ENCODE measurements around the gene SCUBE1.

The SCUBE1 gene

GRCh38 chr22:43160497-43161126 is 182.6 kb downstream of the SCUBE1 start:
- DNase-seq: no peak

- DNase-seq: no peak
These were observed 183.5 kb downstream of the SCUBE1 start for GRCh38 chr22:43159484-43160178.

GRCh38 chr22:43158778-43159483 is 184.2 kb downstream of the SCUBE1 start:
- DNase-seq: no peak

DNA sequence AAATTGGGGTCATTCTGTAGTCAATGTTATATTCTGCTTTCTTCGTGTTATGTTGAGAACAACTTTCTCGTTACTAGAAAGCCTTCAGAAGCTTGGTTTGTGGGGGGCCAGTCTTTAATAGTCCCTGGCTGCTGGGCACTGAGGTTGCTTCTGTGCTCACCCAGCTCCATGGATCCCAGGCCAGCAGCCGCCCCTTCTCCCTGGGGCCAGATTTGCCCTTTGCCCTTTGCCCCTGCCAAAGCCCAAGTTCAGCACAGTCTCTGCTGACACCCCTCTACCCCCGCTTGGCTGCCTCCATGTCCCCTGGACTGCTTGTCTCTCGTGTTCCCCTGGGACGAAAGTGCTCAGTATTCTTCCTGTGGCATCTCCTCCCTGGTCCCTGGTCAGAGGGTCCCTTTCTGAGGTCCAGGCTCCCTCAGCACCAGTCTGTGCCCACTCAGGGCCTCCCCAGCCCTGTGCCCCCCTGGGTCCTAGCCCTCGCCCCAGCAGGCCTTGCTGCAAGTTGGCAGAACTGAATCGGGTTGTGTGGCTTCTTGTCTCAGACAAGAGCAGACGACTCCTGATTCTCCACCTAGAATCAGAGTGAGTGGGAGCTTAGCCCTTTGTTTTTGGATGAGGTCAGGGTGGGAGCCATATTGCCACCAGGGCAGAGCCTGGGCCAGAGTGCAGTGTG is 185.2 kb downstream of the SCUBE1 start:
- DNase-seq: no peak

DNA sequence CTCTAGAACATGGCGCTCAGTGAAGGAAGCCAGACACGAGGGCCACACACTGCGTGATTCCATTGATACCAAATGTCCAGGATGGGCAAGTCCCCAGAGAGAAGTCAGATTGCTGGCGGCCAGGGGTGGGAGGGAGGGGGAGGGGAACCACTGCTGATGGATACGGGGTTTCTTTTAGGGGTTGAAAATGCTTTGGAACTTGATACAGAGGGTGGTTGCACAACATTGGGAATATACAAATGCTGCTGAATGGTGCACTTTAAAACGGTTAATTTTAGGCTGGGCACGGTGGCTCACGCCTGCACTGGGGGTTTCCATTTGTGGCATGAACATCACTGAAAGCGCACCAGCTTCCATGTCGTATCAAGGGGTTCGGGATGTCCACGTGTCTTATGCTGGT is 186.8 kb downstream of the SCUBE1 start:
- no peak for DNase-seq

- no peak for DNase-seq
These were observed 187.4 kb downstream of the SCUBE1 start for GRCh38 chr22:43155789-43156188.

DNA sequence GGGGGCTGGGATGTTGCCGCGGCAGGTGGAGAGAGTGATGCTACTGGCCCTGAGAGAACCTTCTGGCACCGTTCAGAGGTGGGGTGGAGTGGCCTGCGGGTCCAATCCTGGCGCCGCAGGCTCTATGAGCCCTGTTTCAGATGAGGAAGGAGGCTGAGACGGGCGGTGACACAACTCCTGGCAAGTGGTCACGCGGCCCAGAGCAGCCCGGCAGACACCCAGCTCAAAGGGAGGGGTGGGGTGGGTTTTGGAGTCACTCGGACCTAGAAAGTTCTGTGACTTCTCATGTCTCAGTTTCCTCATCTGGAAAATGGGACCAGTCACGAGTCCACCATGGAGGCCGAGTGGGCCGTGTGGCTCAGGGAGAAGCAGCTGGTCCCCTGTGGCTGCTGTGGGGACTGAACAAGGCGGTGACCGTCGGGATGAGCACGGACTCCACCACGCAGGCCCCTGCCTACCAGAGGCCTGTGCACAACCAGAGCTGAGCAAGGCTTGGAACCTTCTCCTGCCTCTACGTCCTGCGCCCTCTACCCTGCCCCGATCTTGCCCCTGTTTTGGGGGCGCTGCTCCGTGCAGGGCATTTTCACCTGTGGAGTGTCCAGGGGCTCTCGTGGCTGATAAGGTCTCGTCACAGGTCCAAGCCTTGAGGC is 188.2 kb downstream of the SCUBE1 start:
- DNase-seq: peak in 2 of 56 donors; percentile 12 to 24

DNA sequence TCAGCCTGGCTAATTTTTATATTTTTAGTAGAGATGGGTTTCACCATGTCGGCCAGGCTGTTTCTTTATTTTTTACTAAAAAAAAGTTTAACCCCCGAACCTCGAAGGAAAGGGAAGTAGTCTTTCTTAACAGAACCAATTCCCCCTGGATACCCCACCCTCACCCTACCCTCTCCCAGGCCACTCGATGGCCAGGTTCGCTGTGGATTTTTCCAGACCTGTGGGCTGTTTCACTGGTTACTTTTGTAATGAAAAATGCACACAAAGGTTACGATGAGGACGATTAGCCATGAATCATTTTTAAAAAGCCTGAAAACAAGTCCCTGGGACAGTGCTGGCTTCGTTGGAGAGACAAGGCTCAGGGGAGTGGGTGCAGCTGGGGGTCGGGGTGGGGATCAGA is 189.3 kb downstream of the SCUBE1 start:
- no peak for DNase-seq

- DNase-seq: peak in 42 of 56 donors; percentile 4 to 79 (median 35)
These were observed 190.7 kb downstream of the SCUBE1 start for GRCh38 chr22:43152357-43153071.

- no peak for DNase-seq
These were observed 191.2 kb downstream of the SCUBE1 start for GRCh38 chr22:43152003-43152356.

DNA sequence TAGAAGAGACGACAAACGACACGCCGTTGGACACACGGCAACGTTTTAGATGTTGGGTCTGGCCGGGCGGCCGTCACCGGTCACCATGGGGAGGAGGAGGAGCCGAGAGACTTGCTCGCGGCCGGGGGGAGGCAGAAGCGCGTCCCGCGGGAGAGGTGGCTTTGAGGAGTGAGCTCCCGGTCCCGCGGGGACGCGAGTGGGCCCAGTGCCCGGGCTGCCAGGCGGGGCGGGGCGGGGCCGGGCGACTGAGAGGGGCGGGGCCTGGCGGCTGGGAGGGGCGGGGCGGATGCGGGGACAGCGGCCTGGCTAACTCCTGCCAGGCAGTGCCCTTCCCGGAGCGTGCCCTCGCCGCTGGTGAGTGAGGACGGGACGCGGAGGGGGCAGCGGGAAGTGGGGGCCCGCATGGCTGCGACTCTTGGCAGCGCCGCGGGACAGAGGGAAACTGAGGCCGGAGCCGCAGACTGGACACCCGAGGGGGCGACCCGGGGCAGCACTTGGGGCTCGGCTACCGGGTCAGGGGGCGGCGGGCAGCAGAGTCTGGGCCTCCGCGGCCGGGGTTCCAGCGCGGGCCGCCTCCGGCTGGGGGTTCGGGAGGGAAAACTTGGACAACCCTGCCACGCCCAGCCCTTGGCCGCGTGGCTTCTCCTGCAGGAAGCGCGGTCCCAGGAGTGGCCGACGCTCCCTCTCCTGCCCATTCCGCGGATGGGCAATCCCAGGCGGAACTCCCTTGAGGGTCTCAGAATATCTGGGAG is 191.7 kb downstream of the SCUBE1 start, which contains the start of gene TSPO:
Gene TSPO (plus strand): TSS at position 309 of the 752 bp plus-strand sequence. CDS start 7,680 bp downstream, outside the sequence.
- DNase-seq: peak in 53 of 56 donors; percentile 17 to 90 (median 67)

DNA sequence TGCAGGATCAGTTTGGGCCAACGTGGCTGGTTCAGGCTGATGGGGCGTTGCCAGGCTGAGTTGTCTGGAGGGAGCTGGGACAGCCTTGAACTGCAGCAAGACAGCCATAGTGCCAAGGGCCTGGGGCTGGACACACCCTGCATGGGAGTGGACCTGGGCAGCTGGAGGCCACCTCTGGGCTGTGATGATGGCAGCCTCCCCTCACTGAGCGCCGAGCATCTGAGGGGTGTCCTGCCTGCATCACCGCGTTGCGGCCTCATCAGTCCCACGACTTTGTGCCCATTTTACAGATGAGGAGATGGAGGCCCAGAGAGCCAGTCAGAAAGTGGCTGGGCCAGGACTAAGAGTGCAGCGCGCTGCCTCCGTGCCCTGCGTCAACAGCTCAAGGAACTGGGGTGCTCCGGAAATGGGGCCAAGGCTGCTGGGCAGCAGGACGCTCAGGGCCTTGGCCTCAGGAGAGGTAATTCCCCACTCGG is 192.4 kb downstream of the SCUBE1 start:
- no peak for DNase-seq

- no peak for DNase-seq
These were observed 194.6 kb downstream of the SCUBE1 start for GRCh38 chr22:43148581-43148980.

- no peak for DNase-seq
These were observed 195.4 kb downstream of the SCUBE1 start for GRCh38 chr22:43147821-43148220.

All from nucleus accumbens (tissue), 56 donors.